Measurements from ENCODE around the gene PHKG2. TPM values are rescaled to one million over a fixed set of nuclear protein-coding genes. Genes with fewer than 3 reads are reported as not detected.

The PHKG2 gene
- polyA plus RNA-seq, 3 donors: 45.4 to 115 (median 54.2) TPM

DNA sequence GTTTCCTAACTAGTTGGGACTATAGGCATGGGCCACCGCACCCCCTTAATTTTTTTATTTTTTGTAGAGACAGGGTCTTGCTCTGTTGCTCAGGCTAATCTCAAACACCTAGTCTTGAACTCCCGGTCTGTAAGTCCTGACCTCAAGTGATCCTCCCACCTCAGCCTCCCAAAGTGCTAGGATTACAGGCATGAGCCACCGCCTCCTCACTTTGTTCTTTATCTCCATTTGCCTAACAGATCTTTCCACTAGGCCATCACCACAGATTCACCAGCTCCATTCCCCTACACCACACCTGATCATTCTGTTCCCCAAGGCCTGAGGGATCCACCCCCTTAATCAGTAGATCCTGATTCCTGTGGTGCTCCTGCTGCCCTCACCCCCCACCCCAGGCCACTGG is 46.4 kb downstream of the PHKG2 start:
- intact Hi-C loops (cut with micrococcal nuclease): no loop called here
- Histone ChIP-seq H3K4me2 (replicated peaks; ENCODE audit: extremely low read depth, low read length, poor library complexity, severe bottlenecking) (no peak overlapping the region), H3K9ac (ENCODE audit: insufficient read depth, low read length, poor library complexity, severe bottlenecking) (no peak overlapping the region), H3K9me3 (replicated peaks in 1 of 2; ENCODE audit: control insufficient read depth in 1 of 2, insufficient read depth in 1 of 2, low read length in 2 of 2) (no peaks in the 10 kb centered on the region), H3K36me3 (replicated peaks in 1 of 2; ENCODE audit: control insufficient read depth in 1 of 2, insufficient read depth in 2 of 2, low read length in 2 of 2) (no peaks in the 10 kb centered on the region), H3K27me3 (ENCODE audit: control insufficient read depth in 2 of 2, insufficient read depth in 2 of 2, low read length in 2 of 2) (no peaks in the 10 kb centered on the region), H2AFZ (ENCODE audit: insufficient read depth, low read depth, low read length, poor library complexity, severe bottlenecking) (no peak overlapping the region), H3K4me1 (ENCODE audit: control insufficient read depth in 1 of 2, insufficient read depth in 2 of 2, low read length in 2 of 2) (no peaks in the 10 kb centered on the region), H4K20me1 (ENCODE audit: insufficient read depth, low read length) (no peaks in the 10 kb centered on the region), H3K79me2 (ENCODE audit: insufficient read depth, low read length) (no peaks in the 10 kb centered on the region), H3K4me3 (replicated peaks in 1 of 3; ENCODE audit: low read depth in 2 of 3, low read length in 3 of 3) (no peak overlapping the region), H3K27ac (ENCODE audit: low read depth in 1 of 2, low read length in 2 of 2) (no peak overlapping the region)
- Mint-ChIP-seq H3K27me3 (ENCODE audit: low read depth in 3 of 3) (peaks cover 0 to 2% (median 0%) of the 10 kb centered on the region in 3 donors), H3K9me3 (no peaks in the 10 kb centered on the region), H3K36me3 (no peaks in the 10 kb centered on the region), H3K27ac (peak overlapping the region in 1 of 7 donors; percentile 11), H3K4me3 (no peak overlapping the region), H3K4me1 (peaks cover 2% of the 10 kb centered on the region)
- 85% methylated on average over 2 of the region's 3 CpGs for WGBS (ENCODE audit: insufficient coverage)
- no peak for DNase-seq
- TF ChIP-seq CTCF (IDR thresholded peaks at IDR 0.05): no peak

DNA sequence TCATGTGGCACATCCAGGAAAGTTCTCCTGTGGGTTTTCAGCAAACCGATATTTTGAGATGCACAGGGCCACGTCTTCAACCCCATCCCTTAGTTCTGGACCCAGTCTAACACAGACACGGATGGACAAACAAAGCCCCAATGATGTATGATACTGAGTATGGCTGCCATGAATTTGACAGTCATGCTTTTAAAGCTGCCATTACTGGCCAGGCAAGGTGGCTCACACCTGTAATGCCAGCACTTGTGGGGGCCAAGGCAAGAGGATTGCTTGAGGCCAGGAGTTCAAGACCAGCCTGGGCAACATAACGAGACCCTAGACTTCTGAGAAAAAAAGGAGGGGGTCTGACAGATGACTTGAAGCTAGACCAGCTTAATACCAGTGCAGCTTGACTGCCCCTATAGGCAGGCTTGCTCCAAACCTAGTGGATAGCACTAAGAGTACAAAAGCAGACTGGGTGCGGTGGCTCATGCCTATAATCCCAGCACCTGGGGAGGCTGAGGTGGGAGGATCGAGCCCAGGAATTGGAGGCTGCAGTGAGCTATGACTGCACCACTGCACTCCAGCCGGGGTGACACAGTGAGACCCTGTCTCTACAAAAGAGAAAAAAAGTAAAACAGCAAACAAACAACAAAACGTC is 49.6 kb downstream of the PHKG2 start:
- Histone ChIP-seq H3K36me3 (replicated peaks in 1 of 2; ENCODE audit: control insufficient read depth in 1 of 2, insufficient read depth in 2 of 2, low read length in 2 of 2) (no peaks in the 10 kb centered on the region), H3K4me2 (replicated peaks; ENCODE audit: extremely low read depth, low read length, poor library complexity, severe bottlenecking) (no peak overlapping the region), H3K4me1 (ENCODE audit: control insufficient read depth in 1 of 2, insufficient read depth in 2 of 2, low read length in 2 of 2) (peaks cover 3 to 4% of the 10 kb centered on the region in 2 donors), H3K79me2 (ENCODE audit: insufficient read depth, low read length) (no peaks in the 10 kb centered on the region), H3K9me3 (replicated peaks in 1 of 2; ENCODE audit: control insufficient read depth in 1 of 2, insufficient read depth in 1 of 2, low read length in 2 of 2) (no peaks in the 10 kb centered on the region), H2AFZ (ENCODE audit: insufficient read depth, low read depth, low read length, poor library complexity, severe bottlenecking) (no peak overlapping the region), H4K20me1 (ENCODE audit: insufficient read depth, low read length) (no peaks in the 10 kb centered on the region), H3K27ac (ENCODE audit: low read depth in 1 of 2, low read length in 2 of 2) (no peak overlapping the region), H3K4me3 (replicated peaks in 1 of 3; ENCODE audit: low read depth in 2 of 3, low read length in 3 of 3) (no peak overlapping the region), H3K27me3 (ENCODE audit: control insufficient read depth in 2 of 2, insufficient read depth in 2 of 2, low read length in 2 of 2) (no peaks in the 10 kb centered on the region), H3K9ac (ENCODE audit: insufficient read depth, low read length, poor library complexity, severe bottlenecking) (no peak overlapping the region)
- 93% methylated on average over 3 of the region's 8 CpGs for WGBS (ENCODE audit: insufficient coverage)
- Mint-ChIP-seq H3K27me3 (ENCODE audit: low read depth in 3 of 3) (no peaks in the 10 kb centered on the region), H3K36me3 (no peaks in the 10 kb centered on the region), H3K9me3 (no peaks in the 10 kb centered on the region), H3K4me1 (peaks cover 9% of the 10 kb centered on the region), H3K4me3 (no peak overlapping the region), H3K27ac (no peak overlapping the region)
- TF ChIP-seq CTCF (IDR thresholded peaks at IDR 0.05): no peak
- no peak for DNase-seq
- intact Hi-C loops (cut with micrococcal nuclease): no loop called here

Small RNA genes within 50 kb of the gene (small RNA-seq; reads per million reads assigned to genes)
- not detected for gene RNU6-1043P (ENCODE audit: insufficient read length, low read depth)
- 111 reads per million, percentile 96 among the genes with 10 or more reads in this experiment for gene SNORA30 (ENCODE audit: insufficient read length, low read depth)

Other genes starting within 250 kb of the PHKG2 start
- 10 to 100 TPM in 1 of 3 donors, 1 to 10 TPM in 2; 2.8 to 13.4 (median 3.0) TPM for gene ZNF768, start 221.9 kb upstream of the PHKG2 start, polyA plus RNA-seq
- gene ZNF747, start 213.6 kb upstream of the PHKG2 start, polyA plus RNA-seq: 1 to 10 TPM; 4.1 to 6.6 (median 4.4) TPM
- 1 to 10 TPM in 2 of 3 donors, under 1 TPM in 1; 0.94 to 4.6 (median 1.0) TPM for gene ZNF764, start 190.1 kb upstream of the PHKG2 start, polyA plus RNA-seq
- 10 to 100 TPM; 10.3 to 24.1 (median 18.9) TPM for gene ZNF688, start 176.7 kb upstream of the PHKG2 start, polyA plus RNA-seq
- 1 to 10 TPM in 2 of 3 donors, under 1 TPM in 1; 0.67 to 9.0 (median 1.1) TPM for gene ZNF785, start 162.7 kb upstream of the PHKG2 start, polyA plus RNA-seq
- gene ZNF689, start 138.0 kb upstream of the PHKG2 start, polyA plus RNA-seq: 10 to 100 TPM in 1 of 3 donors, 1 to 10 TPM in 2; 4.1 to 11.2 (median 8.0) TPM
- 10 to 100 TPM in 2 of 3 donors, 1 to 10 TPM in 1; 6.1 to 32.6 (median 10.4) TPM for gene PRR14, start 97.5 kb upstream of the PHKG2 start, polyA plus RNA-seq
- 10 to 100 TPM in 1 of 3 donors, 1 to 10 TPM in 2; 1.4 to 44.8 (median 2.1) TPM for gene FBRS, start 90.0 kb upstream of the PHKG2 start, polyA plus RNA-seq
- 10 to 100 TPM in 1 of 3 donors, 1 to 10 TPM in 2; 3.0 to 16.0 (median 6.3) TPM for gene SRCAP, start 49.3 kb upstream of the PHKG2 start, polyA plus RNA-seq
- gene CFAP119, start 13.6 kb downstream of the PHKG2 start, polyA plus RNA-seq: 10 to 100 TPM in 1 of 3 donors, 1 to 10 TPM in 2; 2.4 to 25.3 (median 3.5) TPM
- gene RNF40, start 13.9 kb downstream of the PHKG2 start, polyA plus RNA-seq: 10 to 100 TPM; 14.8 to 53.5 (median 34.9) TPM
- gene ZNF629, start 38.8 kb downstream of the PHKG2 start, polyA plus RNA-seq: 1 to 10 TPM in 1 of 3 donors, under 1 TPM in 2; 0.27 to 2.0 (median 0.73) TPM
- gene BCL7C, start 145.7 kb downstream of the PHKG2 start, polyA plus RNA-seq: 10 to 100 TPM; 11.4 to 19.1 (median 17.4) TPM
- gene CTF1, start 148.2 kb downstream of the PHKG2 start, polyA plus RNA-seq: under 1 TPM in 1 of 3 donors, not detected in 2; 0.93 TPM
- 1 to 10 TPM in 1 of 3 donors, under 1 TPM in 1, not detected in 1; 0.14 to 7.6 TPM for gene FBXL19, start 175.1 kb downstream of the PHKG2 start, polyA plus RNA-seq
- gene ORAI3, start 200.6 kb downstream of the PHKG2 start, polyA plus RNA-seq: 10 to 100 TPM; 34.3 to 80.3 (median 76.8) TPM
- 1 to 10 TPM in 2 of 3 donors, under 1 TPM in 1; 0.16 to 6.6 (median 1.3) TPM for gene SETD1A, start 209.3 kb downstream of the PHKG2 start, polyA plus RNA-seq
- gene HSD3B7, start 236.8 kb downstream of the PHKG2 start, polyA plus RNA-seq: 1 to 10 TPM in 2 of 3 donors, under 1 TPM in 1; 0.89 to 4.3 (median 2.7) TPM

Measured in CD14-positive monocyte (primary cell).